ENCODE data around the gene EIF4E3. TPM values are rescaled to one million over a fixed set of nuclear protein-coding genes. Genes with fewer than 3 reads are reported as not detected.

Gene EIF4E3
- polyA plus RNA-seq, 3 donors = 35.6 to 111 (median 58.6) TPM

DNA sequence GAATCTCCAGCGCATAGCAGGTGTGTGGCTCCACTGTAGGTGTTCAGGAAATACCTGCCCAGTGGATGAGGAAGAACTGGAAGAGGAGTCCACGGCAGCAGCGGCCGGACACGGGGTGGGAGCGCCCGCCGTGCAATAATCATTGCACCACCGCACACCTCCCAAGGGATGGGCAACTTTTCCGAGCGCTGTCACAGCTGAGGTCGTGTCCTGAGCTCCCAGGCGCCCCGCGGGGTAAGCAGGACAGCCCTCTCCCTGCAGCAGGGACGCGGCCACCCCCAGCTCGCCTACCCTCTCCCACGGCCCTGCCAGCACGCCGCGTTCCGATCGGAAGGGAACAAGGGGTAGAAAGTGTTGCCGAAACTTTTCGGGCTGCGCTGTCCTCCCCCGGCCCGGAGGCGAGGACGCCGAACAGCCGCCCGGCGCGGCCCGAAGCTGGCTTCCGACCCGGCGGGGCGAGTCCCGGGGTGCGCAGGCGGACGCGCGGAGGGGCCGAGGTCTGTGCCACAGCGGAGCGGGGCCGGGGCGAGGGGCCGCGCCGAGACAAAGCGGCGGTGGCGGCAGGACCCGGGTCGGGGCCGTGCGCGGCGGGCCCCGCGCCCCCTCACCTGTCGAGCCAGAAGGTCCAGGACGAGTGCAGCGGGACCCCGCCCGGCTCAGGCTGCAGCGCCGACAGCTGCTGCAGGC lies 475 bp downstream of the EIF4E3 start:
- peak overlapping the region; percentile 81 for H2AFZ ChIP-seq (ENCODE audit: insufficient read depth, low read depth, low read length, poor library complexity, severe bottlenecking)
- peak overlapping the region; percentile 92 for H3K9ac ChIP-seq (ENCODE audit: insufficient read depth, low read length, poor library complexity, severe bottlenecking)
- peaks cover 18% of the 10 kb centered on the region for H4K20me1 ChIP-seq (ENCODE audit: insufficient read depth, low read length)
- H3K27me3 Mint-ChIP-seq (ENCODE audit: low read depth in 3 of 3) = peaks cover 0 to 6% (median 4%) of the 10 kb centered on the region in 3 donors
- H3K9me3 ChIP-seq (replicated peaks in 1 of 2; ENCODE audit: control insufficient read depth in 1 of 2, insufficient read depth in 1 of 2, low read length in 2 of 2) = no peaks in the 10 kb centered on the region
- H3K4me1 ChIP-seq (ENCODE audit: control insufficient read depth in 1 of 2, insufficient read depth in 2 of 2, low read length in 2 of 2) = peaks cover 51 to 66% of the 10 kb centered on the region in 2 donors
- peaks cover 82% of the 10 kb centered on the region for H3K79me2 ChIP-seq (ENCODE audit: insufficient read depth, low read length)
- under 1% methylated on average over 64 of the region's 73 CpGs for WGBS (ENCODE audit: insufficient coverage)
- TF ChIP-seq, protein P1, sequence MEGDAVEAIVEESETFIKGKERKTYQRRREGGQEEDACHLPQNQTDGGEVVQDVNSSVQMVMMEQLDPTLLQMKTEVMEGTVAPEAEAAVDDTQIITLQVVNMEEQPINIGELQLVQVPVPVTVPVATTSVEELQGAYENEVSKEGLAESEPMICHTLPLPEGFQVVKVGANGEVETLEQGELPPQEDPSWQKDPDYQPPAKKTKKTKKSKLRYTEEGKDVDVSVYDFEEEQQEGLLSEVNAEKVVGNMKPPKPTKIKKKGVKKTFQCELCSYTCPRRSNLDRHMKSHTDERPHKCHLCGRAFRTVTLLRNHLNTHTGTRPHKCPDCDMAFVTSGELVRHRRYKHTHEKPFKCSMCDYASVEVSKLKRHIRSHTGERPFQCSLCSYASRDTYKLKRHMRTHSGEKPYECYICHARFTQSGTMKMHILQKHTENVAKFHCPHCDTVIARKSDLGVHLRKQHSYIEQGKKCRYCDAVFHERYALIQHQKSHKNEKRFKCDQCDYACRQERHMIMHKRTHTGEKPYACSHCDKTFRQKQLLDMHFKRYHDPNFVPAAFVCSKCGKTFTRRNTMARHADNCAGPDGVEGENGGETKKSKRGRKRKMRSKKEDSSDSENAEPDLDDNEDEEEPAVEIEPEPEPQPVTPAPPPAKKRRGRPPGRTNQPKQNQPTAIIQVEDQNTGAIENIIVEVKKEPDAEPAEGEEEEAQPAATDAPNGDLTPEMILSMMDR (IDR thresholded peaks at IDR 0.05) = no peak
- H3K27ac Mint-ChIP-seq = peak overlapping the region; percentile 83 to 97 (median 91)
- H3K36me3 ChIP-seq (replicated peaks in 1 of 2; ENCODE audit: control insufficient read depth in 1 of 2, insufficient read depth in 2 of 2, low read length in 2 of 2) = no peaks in the 10 kb centered on the region
- peak overlapping the region; percentile 87 to 93 for H3K4me3 Mint-ChIP-seq
- H3K4me1 Mint-ChIP-seq = peaks cover 67% of the 10 kb centered on the region
- H3K36me3 Mint-ChIP-seq = peaks cover 13 to 14% of the 10 kb centered on the region in 2 donors
- DNase-seq = peak in 1 of 3 donors; percentile 26
- H3K9me3 Mint-ChIP-seq = peaks cover 0 to 4% (median 0%) of the 10 kb centered on the region in 7 donors
- H3K4me2 ChIP-seq (replicated peaks; ENCODE audit: extremely low read depth, low read length, poor library complexity, severe bottlenecking) = peak overlapping the region; percentile 98
- peak overlapping the region; percentile 51 to 86 for H3K27ac ChIP-seq (ENCODE audit: low read depth in 1 of 2, low read length in 2 of 2)
- peak overlapping the region; percentile 59 to 97 (median 94) for H3K4me3 ChIP-seq (replicated peaks in 1 of 3; ENCODE audit: low read depth in 2 of 3, low read length in 3 of 3)
- peaks cover 0 to 3% of the 10 kb centered on the region in 2 donors for H3K27me3 ChIP-seq (ENCODE audit: control insufficient read depth in 2 of 2, insufficient read depth in 2 of 2, low read length in 2 of 2)
- intact Hi-C loops (cut with micrococcal nuclease) = loop anchor here (5.0 to 10.0 kb wide), 3 partner anchors 43 to 1120 kb away; partner anchors contain the start of gene SHQ1 (in 1 of the 2)

- H3K79me2 ChIP-seq (ENCODE audit: insufficient read depth, low read length) = peaks cover 82% of the 10 kb centered on the region
- DNase-seq = no peak
- Mint-ChIP-seq H3K4me1 (peaks cover 67% of the 10 kb centered on the region), H3K27me3 (ENCODE audit: low read depth in 3 of 3) (peaks cover 1 to 6% (median 5%) of the 10 kb centered on the region in 3 donors), H3K4me3 (peak overlapping the region; percentile 87 to 93), H3K9me3 (peaks cover 0 to 4% (median 0%) of the 10 kb centered on the region in 7 donors), H3K36me3 (peaks cover 18% of the 10 kb centered on the region in 2 donors), H3K27ac (peak overlapping the region; percentile 83 to 97 (median 91))
- peaks cover 0 to 3% of the 10 kb centered on the region in 2 donors for H3K27me3 ChIP-seq (ENCODE audit: control insufficient read depth in 2 of 2, insufficient read depth in 2 of 2, low read length in 2 of 2)
- peaks cover 51 to 66% of the 10 kb centered on the region in 2 donors for H3K4me1 ChIP-seq (ENCODE audit: control insufficient read depth in 1 of 2, insufficient read depth in 2 of 2, low read length in 2 of 2)
- H3K9ac ChIP-seq (ENCODE audit: insufficient read depth, low read length, poor library complexity, severe bottlenecking) = peak overlapping the region; percentile 92
- H3K9me3 ChIP-seq (replicated peaks in 1 of 2; ENCODE audit: control insufficient read depth in 1 of 2, insufficient read depth in 1 of 2, low read length in 2 of 2) = no peaks in the 10 kb centered on the region
- H4K20me1 ChIP-seq (ENCODE audit: insufficient read depth, low read length) = peaks cover 24% of the 10 kb centered on the region
- peak overlapping the region; percentile 59 to 97 (median 94) for H3K4me3 ChIP-seq (replicated peaks in 1 of 3; ENCODE audit: low read depth in 2 of 3, low read length in 3 of 3)
- H3K4me2 ChIP-seq (replicated peaks; ENCODE audit: extremely low read depth, low read length, poor library complexity, severe bottlenecking) = peak overlapping the region; percentile 98
- TF ChIP-seq, protein P1 (IDR thresholded peaks at IDR 0.05) = no peak
- peak overlapping the region in 1 of 2 donors; percentile 86 for H3K27ac ChIP-seq (ENCODE audit: low read depth in 1 of 2, low read length in 2 of 2)
- H3K36me3 ChIP-seq (replicated peaks in 1 of 2; ENCODE audit: control insufficient read depth in 1 of 2, insufficient read depth in 2 of 2, low read length in 2 of 2) = no peaks in the 10 kb centered on the region
- intact Hi-C loops (cut with micrococcal nuclease) = loop anchor here in 1 of 2 donors (10.0 kb wide), 1 partner anchor 1121 kb away; the partner anchor contains the start of gene SHQ1
- H2AFZ ChIP-seq (ENCODE audit: insufficient read depth, low read depth, low read length, poor library complexity, severe bottlenecking) = peak overlapping the region; percentile 81
Observed at GRCh38 chr3:71724171-71724453, 1.1 kb downstream of the EIF4E3 start.
